ENCODE measurements around the gene OPCML. TPM values are rescaled to one million over a fixed set of nuclear protein-coding genes. Genes with fewer than 3 reads are reported as not detected.
A peak's percentile ranks its signal among the peaks of the same experiment; 100 is the strongest.

Gene OPCML
- total RNA-seq, 1 donor from 2014 or later = not detected

DNA sequence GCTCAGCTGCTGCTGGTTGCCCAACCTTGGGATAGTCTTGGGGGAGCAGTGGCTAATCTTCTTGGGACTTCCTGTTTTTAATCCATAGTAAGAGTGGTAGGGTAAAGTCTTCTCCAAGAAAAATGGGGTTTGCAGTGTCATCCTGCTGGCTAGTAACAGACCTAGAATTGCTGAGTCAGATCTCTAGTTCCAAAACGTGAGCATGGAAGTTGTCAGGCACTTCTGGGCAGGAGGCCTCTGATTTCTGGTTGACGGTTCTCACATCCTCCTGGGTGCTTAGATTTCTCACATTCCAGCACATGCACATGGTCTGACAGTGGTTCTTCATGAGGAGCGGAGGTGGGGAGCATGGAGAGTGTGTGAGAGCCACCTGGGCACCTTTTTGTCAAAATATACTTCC is 410.0 kb downstream of the OPCML start:
- no peak for DNase-seq

DNA sequence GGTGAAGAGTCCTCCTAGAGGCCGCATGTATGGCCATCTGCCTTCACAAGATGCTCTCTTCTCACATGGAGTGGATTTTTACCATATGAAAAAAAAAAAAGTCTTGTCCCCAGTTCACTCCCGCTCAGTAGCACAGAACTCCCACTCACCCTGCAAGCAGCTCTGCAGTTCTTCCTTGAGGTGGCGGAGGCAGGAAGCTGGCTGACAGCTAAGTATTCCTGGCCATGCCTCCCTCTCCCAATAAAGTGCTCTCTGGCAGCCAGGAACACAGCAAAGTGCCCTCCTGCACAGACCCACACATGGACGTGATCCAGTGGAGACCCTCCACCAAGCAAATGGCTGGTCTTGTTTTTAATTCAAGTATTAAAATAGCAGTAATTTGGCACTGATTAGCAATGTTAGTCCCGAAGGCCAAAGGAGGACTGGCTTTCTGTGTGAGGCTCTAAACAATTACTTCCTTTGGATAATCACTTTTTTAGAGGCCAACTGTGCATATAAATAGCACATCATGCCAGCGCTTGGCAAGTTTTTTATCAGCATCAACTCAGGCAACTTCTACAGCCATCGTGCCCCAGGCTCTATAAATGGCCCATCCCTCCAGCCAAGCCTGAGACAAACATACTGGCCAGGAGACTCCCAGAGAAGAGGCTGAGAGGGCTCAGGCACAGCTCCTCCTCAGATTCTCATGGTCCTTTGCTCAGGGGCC is 413.6 kb downstream of the OPCML start:
- DNase-seq = no peak

DNA sequence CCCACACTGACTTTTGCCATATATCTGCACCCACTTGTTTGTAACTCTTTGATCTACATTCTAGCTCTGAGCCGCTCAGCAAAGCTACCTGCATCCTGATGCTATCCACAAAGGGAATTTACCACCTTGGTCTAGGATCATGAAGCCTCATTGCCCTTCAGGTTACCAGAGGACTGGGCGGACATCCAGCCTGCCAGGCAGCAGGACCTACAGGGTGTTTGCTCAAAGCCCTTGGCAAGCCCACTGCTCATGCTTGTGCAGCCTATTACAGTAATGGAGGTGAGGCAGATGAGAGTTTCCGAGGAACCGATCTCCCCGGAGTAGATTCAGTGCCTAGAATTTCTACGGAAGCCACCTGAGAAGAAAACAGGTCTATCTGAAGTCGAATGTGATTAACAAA is 417.2 kb downstream of the OPCML start:
- no peak for DNase-seq

DNA sequence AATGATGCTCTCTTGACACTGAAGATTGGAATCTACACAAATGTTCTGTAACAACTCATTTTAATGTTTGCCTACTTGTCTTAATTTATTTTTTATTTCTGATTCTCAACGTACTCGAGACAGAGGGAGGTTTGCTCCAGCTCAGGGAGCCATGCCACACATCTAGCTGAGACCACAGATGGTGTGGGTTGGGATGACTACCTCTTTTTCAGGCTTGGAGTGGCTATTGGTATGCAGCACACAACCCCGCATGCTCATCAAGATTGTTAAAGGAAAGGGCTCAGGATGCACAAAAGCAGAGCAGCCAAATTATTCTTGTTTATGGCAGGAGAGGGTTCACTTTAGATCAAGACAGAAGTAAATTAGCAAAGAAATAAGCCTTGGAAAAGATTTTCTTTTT is 424.5 kb downstream of the OPCML start:
- no peak for DNase-seq

DNA sequence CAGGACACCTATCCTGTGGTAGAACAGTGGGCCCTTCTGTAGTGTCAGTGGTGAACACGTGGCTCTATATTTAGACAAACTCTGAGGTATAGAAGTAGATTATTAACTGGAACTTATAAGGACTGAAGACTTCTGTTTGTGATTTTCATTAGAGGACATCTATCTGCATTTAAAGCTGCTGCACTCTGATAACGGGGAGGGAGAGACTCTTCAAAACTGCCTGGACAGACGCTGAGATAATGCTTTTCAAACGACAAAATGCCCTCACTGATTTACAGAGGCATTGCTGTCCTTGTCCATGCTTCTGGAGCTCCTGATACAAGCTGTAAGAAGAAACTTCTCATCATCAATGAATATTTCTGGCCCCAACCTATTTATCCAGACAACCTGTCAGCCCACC is 425.2 kb downstream of the OPCML start:
- no peak for DNase-seq

DNA sequence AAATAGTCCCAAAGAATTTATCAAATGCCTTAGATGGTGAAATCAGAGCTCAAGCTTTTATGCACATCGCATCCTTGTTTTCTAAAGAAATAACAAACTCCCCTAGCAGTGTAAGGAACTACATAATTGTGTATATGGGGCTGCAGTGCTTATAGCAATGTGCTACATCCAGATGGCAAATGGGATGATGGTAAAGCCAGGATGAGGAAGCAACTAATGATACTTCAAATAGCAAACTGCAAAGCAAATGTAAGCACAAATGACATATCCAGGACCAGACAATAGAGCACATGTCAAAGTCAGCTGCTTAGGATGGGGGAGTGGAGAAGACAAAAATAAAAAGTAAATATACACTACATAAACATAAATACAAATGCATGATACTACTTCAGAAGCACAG is 425.9 kb downstream of the OPCML start:
- no peak for DNase-seq

DNA sequence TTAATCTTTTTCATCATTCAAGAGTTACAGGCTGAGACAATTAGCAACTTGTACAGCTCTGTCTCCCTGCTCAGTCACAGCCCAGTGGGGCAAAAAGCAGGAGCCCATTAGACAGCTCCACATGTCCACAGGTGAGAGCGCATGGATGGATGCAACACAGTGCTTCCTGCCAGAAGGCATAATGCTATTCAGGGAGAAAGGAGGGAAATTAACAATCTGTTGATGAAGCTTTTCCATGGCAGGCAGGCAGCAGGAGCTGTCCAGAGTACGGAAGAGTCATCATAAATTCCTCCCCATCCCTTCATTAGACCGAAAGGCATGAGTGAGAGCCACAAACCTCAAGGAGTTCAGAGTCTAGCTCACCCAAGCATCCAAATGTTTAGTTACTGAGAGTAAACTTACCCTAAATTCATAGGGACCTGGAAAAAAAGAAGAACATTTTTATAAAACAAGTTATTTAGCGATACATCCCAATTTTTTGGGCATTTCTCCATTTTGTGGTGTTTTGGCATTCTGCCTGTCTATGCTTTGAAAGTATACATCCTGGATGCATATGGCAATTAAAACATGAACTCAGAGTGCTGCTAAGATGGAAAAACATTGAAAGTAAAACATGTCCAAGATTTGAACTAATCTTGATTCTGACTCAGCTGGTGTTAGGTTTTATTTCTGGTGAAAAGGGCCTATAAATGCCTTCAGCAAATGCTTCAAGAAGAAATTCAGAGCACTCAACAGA is 428.1 kb downstream of the OPCML start:
- no peak for DNase-seq

DNA sequence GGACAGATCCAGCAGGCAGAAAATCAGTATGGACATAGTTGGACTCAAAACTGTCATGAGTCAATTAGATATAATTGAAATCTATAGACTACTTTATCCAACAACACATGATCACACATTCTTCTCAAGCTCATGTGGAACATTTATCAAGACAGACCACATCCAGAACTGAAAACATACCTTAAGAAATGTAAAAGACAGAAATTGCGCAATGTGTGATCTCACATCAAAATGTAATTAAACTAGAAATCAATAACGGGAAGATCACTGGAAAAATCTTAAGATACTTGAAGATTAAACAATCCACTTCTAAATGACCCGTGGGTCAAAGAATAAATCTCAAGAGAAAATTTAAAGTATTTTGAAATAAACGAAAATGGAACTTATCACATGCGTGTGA is 435.3 kb downstream of the OPCML start:
- DNase-seq = no peak

DNA sequence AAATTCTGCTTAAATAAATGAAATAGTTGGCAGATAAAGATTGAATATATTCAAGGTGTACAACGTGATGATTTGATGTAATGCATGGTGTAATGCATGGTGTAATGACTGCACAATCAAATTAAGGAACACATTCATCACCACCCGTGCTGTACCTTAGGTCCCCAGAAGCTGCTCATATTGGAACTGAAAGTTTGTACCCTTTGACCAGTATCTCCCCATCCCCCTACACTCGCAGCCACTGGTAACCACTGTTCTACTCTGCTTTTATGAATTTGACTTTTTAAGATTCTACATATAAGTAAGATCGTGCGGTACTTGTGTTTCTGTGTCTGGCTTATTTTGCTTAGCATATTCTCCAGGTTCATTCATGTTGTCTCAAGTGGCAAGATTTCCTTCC is 445.8 kb downstream of the OPCML start:
- DNase-seq = no peak

DNA sequence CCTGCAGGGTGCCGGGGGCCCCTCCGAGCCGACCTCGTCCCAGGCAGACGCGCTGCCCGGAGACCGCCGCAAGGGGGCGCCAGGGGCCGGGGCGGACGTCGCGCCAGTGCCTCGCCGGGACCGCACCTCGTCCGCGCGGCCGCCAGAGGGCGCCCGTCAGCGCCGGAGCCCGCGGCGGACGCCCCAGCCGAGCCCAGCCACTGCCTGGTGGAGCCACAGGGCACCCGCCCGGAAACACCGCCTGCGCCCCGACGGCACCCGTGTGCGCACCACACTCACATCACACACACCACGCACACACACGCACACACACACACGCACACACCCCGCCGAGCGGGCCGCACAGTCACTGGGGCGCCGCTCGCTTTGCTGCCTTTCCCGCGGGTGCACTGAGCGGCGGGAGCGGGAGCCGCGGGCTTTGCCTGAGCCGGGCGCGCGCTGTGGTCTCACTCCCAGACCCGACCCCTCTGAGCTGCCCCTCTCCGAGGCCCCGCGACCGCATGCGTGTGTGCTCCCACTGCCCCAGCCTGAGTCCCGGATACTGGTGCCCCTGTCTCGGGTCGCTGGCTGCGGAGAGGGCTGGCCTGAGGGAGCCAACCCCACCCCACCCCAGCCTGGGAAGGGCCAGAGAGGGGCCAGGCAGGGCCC is 449.3 kb downstream of the OPCML start:
- DNase-seq = peak; percentile 65

DNA sequence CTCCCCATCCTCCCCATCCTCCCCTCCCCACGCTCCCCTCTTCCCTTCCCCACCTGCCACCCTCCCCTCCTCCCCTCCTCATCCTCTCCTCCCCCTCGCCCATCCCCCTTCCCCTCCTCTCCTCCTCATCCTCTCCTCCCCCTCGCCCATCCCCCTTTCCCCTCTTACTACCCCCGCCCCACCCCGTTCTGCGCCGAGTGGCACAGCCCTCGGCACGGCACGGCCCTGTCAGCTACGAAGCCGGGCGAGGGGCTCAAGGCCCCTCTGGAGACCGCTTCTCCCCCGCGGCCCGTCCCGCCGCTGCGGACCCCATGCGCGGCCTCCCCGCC is 449.9 kb downstream of the OPCML start:
- DNase-seq = no peak

DNA sequence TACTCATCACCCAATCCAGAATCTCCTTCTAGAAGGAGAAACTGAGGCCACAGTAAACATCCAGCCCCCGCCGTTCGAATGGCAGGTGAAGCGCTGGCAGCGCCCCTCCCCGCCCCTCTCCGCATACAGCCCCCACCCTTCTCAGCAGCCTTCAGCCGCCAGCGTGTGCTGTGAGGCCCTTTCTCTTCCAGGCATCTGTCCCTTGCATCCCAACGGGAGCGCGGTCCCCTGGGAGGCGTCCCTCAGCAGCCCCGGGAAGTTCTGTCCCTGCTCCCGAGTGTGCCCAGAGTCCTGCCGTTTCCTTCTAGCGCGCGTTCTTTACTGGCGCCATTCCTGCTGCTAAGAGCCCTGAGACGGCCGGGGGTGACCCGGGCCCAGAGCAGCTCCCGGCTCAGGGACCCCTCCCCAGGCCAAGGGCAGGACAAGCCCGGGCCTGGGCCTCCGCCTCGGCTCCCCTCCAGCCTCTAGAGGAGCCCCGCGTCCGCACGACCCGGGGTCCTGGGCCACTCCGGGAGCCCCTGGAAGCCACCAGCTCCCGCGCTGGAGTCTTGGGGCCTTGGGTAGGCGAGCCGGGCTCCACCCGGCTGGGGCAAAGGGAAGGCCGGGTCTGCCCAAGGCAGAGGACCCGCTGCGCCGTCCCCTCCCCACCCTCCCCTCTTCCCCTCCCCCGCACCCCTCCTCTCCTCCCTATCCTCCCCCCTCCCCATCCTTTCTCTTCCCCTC is 450.4 kb downstream of the OPCML start:
- no peak for DNase-seq

DNA sequence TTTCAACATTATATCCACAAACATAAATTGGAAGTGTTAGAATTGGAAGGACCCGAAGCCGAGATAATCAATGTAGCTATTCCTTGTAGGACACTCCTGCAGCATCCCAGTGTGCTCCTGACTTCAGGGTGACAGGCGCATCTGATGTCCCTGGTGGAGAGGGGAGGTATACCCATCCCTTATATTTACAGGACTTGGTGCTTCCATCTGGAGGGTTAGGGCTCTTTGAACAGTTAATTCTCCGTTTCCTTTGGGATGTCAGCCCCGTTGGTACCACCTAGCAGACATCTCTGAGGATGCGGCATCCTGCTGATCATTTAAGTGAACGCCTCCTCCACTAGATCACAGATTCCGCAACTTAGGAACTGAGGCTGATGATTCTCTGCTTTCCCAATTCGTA is 451.3 kb downstream of the OPCML start:
- no peak for DNase-seq

DNA sequence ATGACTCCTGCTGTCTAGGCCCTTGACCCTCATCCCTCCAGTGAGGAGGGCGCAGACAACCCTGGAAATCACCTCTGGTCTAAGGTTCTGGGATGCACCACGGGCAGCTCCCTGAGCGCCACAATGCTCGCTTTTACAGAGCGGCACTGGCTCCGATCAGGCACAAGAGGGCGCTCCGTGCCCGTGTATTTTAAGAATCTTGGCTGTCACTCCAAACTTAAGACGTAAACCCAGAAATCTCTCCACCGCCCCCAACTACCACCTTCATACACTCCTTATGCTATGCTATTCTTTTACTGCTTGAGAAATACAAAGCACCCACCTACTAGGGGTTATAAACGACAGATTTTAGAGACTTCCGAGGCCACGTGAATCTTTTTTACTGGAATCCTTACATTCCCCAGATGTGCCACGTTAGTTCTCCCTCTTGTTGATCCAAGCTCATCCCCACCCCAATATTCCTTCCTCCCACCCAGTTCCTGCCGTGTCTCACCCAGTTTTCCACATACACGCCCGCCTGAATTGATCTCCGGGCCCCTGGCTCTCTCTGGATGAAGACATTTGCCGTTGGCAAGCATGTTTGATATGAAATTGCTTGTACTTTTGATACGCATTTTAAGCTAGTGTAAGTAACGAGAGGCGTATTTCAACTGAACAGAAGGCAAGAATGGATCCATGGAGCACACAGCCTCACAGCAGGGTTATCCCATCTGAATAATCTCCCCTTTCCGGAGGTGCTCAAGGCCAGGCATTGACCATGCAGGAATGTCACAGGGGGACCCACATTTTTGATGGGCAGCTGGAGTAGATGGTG is 453.5 kb downstream of the OPCML start:
- DNase-seq = peak; percentile 69

DNA sequence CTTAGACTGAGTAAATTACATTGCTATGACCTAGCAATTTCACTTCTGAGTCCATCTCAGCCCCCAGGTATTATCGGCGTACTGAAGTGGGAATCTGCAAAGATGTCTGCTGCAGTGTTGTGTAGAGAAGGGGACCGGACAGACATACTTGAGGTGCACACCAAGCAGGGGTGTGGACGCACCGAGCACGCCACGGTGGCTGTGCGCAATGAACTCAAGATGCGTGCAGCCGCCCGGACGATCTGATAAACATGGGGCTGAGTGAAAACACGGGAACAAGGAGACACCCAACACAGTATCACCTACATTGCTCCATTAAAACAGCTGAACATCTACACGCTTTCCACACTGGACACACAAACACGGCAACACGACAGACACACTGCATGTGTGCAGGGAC is 454.3 kb downstream of the OPCML start:
- no peak for DNase-seq

DNA sequence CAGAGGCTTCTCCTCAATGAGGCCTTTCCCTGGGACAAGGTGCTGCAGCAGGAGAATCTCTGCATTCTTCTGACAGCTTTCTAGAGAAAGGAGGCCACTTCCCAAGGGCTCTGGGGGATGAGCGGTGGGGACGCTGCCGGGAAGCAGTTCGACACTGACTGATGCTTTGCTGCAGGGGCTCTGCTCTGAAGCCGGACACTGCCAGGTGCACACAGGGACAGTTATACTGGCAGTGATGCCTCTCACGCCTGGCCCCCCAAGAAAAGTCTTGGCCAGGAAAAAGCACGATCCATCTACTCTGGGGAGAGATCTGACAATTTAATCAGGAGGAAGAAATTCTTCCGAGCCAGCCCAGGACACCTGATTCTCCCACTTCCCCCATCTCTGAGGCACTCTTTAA is 456.9 kb downstream of the OPCML start:
- DNase-seq = no peak

DNA sequence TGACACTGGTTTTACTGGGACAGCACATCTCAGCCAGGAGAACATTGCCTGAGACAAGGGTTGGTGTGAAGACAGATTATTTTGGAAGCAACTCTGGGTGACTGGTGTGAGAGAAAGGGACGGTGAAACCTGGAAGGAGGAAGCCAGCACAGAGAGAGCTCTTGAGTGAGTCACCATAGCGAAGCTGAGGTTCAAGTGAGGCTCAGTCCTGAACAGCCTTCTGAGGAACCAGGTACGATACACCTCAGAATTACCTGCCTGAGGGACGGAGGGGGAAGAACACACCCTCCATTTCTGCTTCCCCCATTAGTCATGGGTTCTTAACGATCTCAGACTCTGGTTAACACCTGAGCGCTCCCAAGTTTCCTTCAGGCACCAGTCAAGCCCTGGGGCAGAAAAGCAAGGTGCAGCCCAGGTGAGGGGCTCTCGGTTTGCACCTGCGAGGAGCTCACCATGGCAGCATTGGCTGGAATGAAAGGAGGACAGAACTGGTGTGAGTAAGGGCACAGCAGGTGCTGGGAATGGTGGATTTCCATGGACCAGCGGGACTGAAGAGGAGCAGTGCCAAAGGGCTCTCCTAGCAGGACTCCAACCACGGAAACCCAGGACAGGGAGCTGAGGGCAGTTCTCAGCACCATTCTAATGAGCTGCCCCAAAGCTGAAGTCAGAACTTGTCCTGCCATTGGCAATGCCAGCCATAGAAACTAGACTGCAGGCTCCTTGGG is 459.3 kb downstream of the OPCML start:
- no peak for DNase-seq

DNA sequence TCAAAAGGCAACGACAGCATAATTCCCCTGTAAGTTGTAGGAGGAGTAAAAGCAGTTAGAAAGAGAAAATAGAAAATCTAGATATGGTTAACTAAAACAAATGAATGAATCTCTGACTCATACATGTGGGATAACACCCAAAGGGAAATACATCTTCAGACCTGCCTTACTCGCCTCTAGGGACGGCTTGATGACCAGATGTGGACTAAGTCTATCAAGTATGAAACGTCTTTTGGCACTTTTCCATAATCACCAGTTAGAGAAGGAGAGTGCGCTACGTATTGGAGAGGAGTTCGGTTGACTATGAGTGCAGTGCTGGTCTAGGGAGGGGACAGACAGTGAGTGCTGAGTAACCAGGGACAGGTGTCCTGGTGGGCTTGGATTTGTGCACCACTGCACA is 459.9 kb downstream of the OPCML start:
- DNase-seq = no peak

DNA sequence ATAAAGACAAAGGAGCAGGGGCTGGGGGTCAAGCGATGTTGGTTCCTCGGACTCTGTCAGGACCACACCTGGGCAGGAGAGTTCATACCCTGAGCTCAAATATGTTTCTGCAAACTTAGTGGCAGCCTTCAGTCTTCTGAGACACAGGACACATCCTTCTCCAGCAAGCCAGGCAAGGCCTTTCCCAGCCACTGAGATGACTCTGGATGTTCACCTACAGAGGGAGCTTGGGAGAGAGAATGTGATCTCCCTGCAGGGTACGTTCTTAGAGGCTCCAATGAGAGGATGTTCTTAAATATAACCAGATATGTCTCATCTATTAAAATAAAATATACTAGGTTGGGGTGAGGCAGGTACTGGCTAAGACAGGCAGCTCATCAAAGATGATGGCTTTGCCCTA is 461.5 kb downstream of the OPCML start:
- no peak for DNase-seq

DNA sequence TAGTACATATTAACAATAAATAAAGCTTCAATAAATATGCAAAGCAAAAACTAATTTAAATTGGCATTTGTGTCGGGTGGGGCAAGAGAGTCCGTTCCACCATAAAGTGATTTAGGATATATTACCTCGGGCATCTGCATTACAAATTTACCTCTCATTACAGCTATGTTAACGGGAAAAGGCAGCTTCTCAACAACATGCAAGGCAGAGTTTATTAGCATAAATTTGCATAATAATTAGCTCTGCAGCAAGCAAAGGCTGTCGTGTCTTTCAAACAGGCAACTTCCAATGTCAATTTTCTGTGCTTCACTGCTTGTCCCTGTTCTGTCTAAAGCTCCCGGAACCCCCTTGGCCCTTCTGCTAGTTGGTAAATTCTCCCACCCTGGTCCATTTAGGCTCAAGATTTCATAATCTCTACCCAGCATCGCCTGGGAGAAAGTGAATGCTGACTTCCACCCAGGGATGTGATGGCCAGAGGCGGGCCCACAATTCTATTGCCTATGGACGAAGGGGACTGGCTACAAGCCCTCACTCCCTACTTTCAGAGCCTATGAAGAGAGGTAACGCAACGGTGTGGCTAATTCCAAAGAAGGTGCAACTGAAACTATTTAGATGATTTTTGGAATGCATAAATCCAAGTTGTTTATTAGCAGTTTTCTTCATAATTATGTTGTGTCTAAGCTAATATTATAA is 462.1 kb downstream of the OPCML start:
- no peak for DNase-seq

DNA sequence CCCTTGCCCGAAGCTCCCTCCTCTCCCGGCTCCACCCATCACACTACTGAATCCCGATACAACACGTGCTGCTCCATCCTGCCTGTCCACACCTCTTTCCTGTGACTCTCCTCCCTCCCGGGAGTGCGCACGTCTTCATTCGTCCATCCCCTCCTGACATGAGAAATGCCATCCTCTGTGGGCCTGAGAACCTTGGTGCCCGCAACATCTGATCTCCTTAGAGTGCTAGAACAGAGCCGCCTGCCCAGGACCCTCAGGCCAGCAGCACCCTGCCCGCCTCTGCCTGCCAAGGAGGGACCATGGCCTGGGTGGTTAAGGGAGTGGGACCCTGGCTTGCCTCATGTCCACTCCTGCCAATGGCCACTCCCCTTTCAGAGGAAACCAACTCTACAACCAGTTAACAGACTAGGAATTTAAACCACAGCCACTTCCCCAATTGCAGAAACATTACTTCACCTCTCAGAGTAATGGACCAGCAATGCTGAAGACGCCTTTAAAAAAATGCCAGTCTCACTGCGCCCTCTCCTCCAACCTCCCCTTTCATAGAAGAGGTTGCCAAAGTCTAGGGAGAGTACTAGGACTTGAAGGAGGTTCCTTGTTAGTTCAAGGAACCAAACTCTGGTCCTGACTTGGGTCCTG is 466.3 kb downstream of the OPCML start:
- DNase-seq = no peak
